Measurements from ENCODE around the gene AFAP1L1. TPM values are rescaled to one million over a fixed set of nuclear protein-coding genes. Genes with fewer than 3 reads are reported as not detected.

AFAP1L1 gene
- polyA plus RNA-seq, 2 of the 4 experiments (the other 2 are of a cell fraction), result 1.5 to 3.5 TPM

DNA sequence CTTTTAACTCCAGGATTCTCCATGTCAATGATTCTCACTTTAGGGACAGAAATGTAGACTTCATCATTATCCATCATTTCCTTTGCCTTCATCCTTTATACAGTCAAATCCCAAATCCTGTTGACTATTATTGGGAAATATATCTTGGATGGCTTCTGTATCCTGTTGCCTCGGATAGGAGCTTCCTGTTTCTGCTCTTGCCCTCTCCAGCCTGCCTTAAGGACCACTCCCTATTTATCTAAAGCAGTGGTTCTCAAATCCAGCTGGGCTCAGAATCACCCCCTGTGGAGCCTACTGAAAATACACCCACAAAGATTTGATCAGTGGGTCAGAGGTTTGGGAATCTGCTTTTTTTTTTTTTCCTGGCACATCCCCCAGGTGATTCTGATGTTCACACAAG, 8.5 kb downstream of the AFAP1L1 start:
- Histone ChIP-seq H3K4me2 (no peak overlapping the region), H3K4me3 (no peak overlapping the region), H3K4me1 (no peaks in the 10 kb centered on the region), H3K9me3 (no peaks in the 10 kb centered on the region), H3K27ac (no peak overlapping the region)
- CTCF ChIA-PET, result interaction anchor here (0.6 to 3.3 kb wide), 3 partner anchors 11 to 1179 kb away, joined by 3 to 31 read pairs (median 3); no protein-coding TSS in a partner anchor
- FAIRE-seq, result no peak
- TF ChIP-seq ZC3H11A (IDR thresholded peaks at IDR 0.05), result no peak
- no peak for TF ChIP-seq KDM1A (IDR thresholded peaks at IDR 0.05; ENCODE audit: low read depth)
- no peak for TF ChIP-seq BCL3 (IDR thresholded peaks at IDR 0.05)
- TF ChIP-seq RFX5 (IDR thresholded peaks at IDR 0.05), result no peak
- no peak for TF ChIP-seq EHF (CRISPR knock-in tag; IDR thresholded peaks at IDR 0.05)
- ATAC-seq, result no peak
- POLR2A ChIA-PET, result no interaction called here
- no peak for DNase-seq (ENCODE audit: low read depth in 1 of 2, low spot score in 1 of 2)
- 19% methylated on average over 1 of the region's 1 CpG for WGBS (ENCODE audit: missing lambda C conversion rate)

GRCh38 chr5:149280802-149281201, 9.1 kb downstream of the AFAP1L1 start:
- WGBS (ENCODE audit: missing lambda C conversion rate), result 83% methylated on average over 4 of the region's 4 CpGs
- TF ChIP-seq FOSL2 (IDR thresholded peaks at IDR 0.05) (no peak), FOSL2 (CRISPR knock-in tag; IDR thresholded peaks at IDR 0.05) (no peak), CEBPB (IDR thresholded peaks at IDR 0.05) (no peak), RCOR1 (IDR thresholded peaks at IDR 0.05; ENCODE audit: low read depth, low read length) (no peak), NR3C1 (IDR thresholded peaks at IDR 0.05) (no peak), ZC3H11A (IDR thresholded peaks at IDR 0.05) (no peak), SMC3 (IDR thresholded peaks at IDR 0.05) (no peak)
- TF ChIP-seq, protein P1, sequence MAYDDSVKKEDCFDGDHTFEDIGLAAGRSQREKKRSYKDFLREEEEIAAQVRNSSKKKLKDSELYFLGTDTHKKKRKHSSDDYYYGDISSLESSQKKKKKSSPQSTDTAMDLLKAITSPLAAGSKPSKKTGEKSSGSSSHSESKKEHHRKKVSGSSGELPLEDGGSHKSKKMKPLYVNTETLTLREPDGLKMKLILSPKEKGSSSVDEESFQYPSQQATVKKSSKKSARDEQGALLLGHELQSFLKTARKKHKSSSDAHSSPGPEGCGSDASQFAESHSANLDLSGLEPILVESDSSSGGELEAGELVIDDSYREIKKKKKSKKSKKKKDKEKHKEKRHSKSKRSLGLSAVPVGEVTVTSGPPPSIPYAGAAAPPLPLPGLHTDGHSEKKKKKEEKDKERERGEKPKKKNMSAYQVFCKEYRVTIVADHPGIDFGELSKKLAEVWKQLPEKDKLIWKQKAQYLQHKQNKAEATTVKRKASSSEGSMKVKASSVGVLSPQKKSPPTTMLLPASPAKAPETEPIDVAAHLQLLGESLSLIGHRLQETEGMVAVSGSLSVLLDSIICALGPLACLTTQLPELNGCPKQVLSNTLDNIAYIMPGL (CRISPR knock-in tag; IDR thresholded peaks at IDR 0.05; ENCODE audit: borderline replicate concordance), result no peak
- H3K4me1 ChIP-seq, result no peaks in the 10 kb centered on the region
- no peaks in the 10 kb centered on the region for H3K9me3 ChIP-seq
- POLR2A ChIA-PET, result no interaction called here
- H3K27ac ChIP-seq, result no peak overlapping the region
- ATAC-seq (no peak), DNase-seq (ENCODE audit: low read depth in 1 of 2, low spot score in 1 of 2) (no peak), FAIRE-seq (no peak)
- H3K4me3 ChIP-seq, result no peak overlapping the region
- H3K4me2 ChIP-seq, result no peak overlapping the region
- CTCF ChIA-PET, result interaction anchor here (1.3 kb wide), 1 partner anchor 15 kb away, joined by 3 read pairs; no protein-coding TSS in a partner anchor

DNA sequence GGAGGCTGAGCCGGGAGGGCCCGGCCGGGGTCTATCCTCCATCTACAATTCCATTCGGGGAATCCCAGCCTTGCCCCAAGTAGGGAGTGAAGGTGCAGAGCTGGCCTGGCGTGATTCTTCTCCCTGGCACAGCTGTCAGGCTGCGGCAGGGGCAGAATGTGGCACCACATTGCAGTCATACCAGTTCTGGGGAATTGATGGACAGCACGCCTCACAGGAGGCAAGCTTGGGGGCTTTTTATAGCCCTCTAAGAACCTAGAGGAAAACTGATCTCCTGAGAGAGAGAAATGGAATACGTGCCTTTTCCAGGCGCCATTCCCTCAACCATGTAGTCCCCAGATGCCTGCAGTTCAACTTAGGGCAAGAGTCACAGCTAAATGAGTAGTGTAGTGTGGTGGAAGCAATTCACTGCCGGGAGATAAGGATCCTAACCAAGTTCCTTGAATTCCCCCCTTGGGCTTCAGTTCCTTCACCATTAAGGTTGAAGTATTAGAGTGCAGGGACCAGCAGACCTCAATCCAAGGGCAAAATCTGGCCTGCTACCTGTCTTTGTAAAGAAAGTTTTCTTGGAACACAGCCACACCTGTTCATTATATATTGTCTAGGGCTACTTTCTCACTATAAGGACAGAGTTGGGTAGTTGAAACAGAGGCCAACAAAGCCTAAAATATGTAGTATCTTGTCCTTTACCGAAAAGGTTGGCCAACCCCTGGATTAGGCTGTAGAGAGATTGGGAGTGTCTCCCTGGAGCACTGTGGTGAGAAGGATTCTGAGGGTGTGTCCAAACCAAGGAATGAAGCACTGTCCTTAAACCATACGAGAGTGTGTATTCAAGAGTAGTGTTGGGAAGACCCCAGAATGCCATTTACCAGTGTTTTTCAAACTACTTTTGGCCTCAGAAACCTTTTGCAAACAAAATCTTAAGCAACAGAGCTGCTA, 10.6 kb downstream of the AFAP1L1 start:
- FAIRE-seq (no peak), DNase-seq (ENCODE audit: low read depth in 1 of 2, low spot score in 1 of 2) (no peak), ATAC-seq (no peak)
- H3K4me1 ChIP-seq, result no peaks in the 10 kb centered on the region
- no peak overlapping the region for H3K4me3 ChIP-seq
- TF ChIP-seq HDAC2 (IDR thresholded peaks at IDR 0.05) (no peak), POLR2AphosphoS2 (conservative IDR thresholded peaks at IDR 0.05; ENCODE audit: low read length) (no peak), CHD2 (IDR thresholded peaks at IDR 0.05; ENCODE audit: low read length, partially characterized antibody) (no peak), CBX8 (IDR thresholded peaks at IDR 0.05) (no peak), CBX2 (IDR thresholded peaks at IDR 0.05; ENCODE audit: borderline replicate concordance, low read depth) (no peak), POLR2A (IDR thresholded peaks at IDR 0.05; ENCODE audit: low read length) (no peak), FOSL2 (IDR thresholded peaks at IDR 0.05) (no peak), FOSL2 (CRISPR knock-in tag; IDR thresholded peaks at IDR 0.05) (no peak)
- TF ChIP-seq, protein P2, sequence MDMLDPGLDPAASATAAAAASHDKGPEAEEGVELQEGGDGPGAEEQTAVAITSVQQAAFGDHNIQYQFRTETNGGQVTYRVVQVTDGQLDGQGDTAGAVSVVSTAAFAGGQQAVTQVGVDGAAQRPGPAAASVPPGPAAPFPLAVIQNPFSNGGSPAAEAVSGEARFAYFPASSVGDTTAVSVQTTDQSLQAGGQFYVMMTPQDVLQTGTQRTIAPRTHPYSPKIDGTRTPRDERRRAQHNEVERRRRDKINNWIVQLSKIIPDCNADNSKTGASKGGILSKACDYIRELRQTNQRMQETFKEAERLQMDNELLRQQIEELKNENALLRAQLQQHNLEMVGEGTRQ (IDR thresholded peaks at IDR 0.05), result no peak
- ChIA-PET CTCF (interaction anchor here (1.0 kb wide), 1 partner anchor 14 kb away, joined by 7 read pairs; no protein-coding TSS in a partner anchor), POLR2A (no interaction called here)
- 77% methylated on average over 11 of the region's 12 CpGs for WGBS (ENCODE audit: missing lambda C conversion rate)
- no peak overlapping the region for H3K27ac ChIP-seq
- H3K4me2 ChIP-seq, result no peak overlapping the region
- H3K9me3 ChIP-seq, result no peaks in the 10 kb centered on the region
